Activated naive CD4-positive, alpha-beta T cell treated with anti-CD3 and anti-CD28 coated beads, Interleukin-2, amount 10 ng/mL, durations not matched to agents 7 days and 5 days (primary cell): ENCODE data around the gene AATK.
A peak's percentile ranks its signal among the peaks of the same experiment; 100 is the strongest.

Source experiments
- CTCF ChIA-PET: fragments of 350-600 bp; sonication (Branson Sonifier 250); formaldehyde crosslinking; loops from one replicate; lab custom pipeline; 2021; ENCODE audit warnings: antibody characterized with exemption; lab: Charles Lee
- DNase-seq: peaks from one replicate; pipeline ENCODE4 v3.0.0-alpha.2; 2020
- H3K27ac Mint-ChIP-seq: one replicate; pipeline ENCODE4 v1.8.0; 2021; ENCODE audit warnings: mild to moderate bottlenecking, moderate library complexity, mixed read lengths
- H3K27me3 Mint-ChIP-seq: one replicate; pipeline ENCODE4 v1.8.0; 2021; ENCODE audit warnings: mild to moderate bottlenecking, mixed read lengths
- H3K36me3 Mint-ChIP-seq: one replicate; pipeline ENCODE4 v1.8.0; 2021; ENCODE audit warnings: mixed read lengths
- H3K4me1 Mint-ChIP-seq: one replicate; pipeline ENCODE4 v1.8.0; 2021; ENCODE audit warnings: mixed read lengths
- H3K4me3 Mint-ChIP-seq: one replicate; pipeline ENCODE4 v1.8.0; 2021; ENCODE audit warnings: mild to moderate bottlenecking, moderate library complexity, mixed read lengths
- H3K9me3 Mint-ChIP-seq: one replicate; pipeline ENCODE4 v1.8.0; 2021; ENCODE audit warnings: mixed read lengths

AATK gene

DNA sequence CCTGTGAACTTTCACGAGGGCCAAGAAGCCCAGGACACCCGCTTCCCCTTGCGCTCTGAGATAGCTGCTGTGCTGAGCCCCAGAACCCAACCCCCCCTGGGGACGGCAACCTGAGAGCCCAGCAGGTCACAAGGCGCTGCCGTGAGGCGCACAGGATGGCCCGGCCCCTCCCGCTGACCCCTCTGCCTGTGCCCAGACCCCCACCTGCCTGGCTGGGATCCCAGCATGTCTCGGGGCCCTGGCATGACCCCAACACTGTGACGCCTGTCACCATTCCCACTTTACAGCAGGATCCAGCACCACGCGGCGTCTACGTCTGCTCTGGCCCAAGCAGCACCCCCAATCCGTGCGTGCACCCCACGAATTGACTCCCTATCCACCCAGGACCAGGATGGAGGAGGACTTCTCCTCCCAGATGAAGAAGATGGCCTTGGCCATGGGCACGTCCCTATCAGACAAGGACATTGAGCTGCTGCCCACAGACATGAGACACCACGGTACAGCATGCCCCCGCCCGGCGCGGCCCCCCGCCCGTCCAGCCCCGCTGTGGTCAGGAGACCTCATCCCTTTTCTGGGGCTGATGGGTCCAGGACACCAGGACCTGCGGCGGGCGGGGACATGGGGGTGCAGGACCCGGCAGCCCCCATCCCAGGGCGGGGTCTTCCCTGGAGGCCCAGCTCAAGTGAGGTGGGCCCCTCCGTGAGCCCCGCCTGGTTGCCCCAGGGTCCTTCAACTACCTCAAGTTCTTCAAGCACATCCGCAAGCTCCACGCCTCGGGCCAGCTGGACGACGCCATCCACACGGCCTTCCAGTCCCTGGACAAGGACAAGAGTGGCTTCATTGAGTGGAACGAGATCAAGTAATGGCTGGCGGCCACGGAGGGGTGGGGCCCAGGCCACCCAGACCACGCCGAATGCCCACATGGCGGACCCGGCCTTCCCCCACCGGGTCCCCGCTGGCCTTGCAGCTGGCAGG, 15.1 kb upstream of the AATK start:
- Mint-ChIP-seq H3K4me3 (no peak overlapping the region), H3K27me3 (peaks cover 11% of the 10 kb centered on the region), H3K36me3 (no peaks in the 10 kb centered on the region), H3K27ac (no peak overlapping the region), H3K9me3 (no peaks in the 10 kb centered on the region), H3K4me1 (no peaks in the 10 kb centered on the region)
- no peak for DNase-seq
- CTCF ChIA-PET, result no interaction called here

DNA sequence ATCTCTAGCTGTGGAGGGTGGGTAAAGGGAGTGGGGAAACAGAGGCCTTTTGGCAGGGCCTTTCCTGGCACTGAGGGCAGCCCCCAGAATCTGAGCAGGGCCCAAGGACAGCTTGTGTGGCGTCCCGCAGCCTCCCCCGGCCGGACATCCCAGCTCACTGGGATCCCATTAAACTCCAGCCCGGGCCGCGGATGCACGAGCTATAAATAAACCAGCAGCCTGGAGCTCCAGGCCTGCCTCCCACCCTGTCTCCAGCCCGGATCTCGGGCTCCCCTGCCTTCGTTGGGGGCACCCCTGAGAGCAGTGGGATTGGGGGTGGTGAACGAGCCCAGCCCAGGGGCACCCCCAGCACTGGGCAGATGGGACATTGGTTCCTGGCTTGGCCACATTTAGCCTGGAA, 13.8 kb upstream of the AATK start:
- Mint-ChIP-seq H3K27me3 (peaks cover 11% of the 10 kb centered on the region), H3K4me1 (no peaks in the 10 kb centered on the region), H3K4me3 (no peak overlapping the region), H3K27ac (no peak overlapping the region), H3K9me3 (no peaks in the 10 kb centered on the region), H3K36me3 (no peaks in the 10 kb centered on the region)
- no peak for DNase-seq
- CTCF ChIA-PET, result no interaction called here

GRCh38 chr17:81179220-81179619, 13.2 kb upstream of the AATK start:
- no peak overlapping the region for H3K27ac Mint-ChIP-seq
- no peaks in the 10 kb centered on the region for H3K9me3 Mint-ChIP-seq
- no peaks in the 10 kb centered on the region for H3K36me3 Mint-ChIP-seq
- no peak for DNase-seq
- no peaks in the 10 kb centered on the region for H3K4me1 Mint-ChIP-seq
- no peak overlapping the region for H3K4me3 Mint-ChIP-seq
- CTCF ChIA-PET, result no interaction called here
- H3K27me3 Mint-ChIP-seq, result peaks cover 10% of the 10 kb centered on the region

- H3K27me3 Mint-ChIP-seq, result peaks cover 11% of the 10 kb centered on the region
- H3K4me3 Mint-ChIP-seq, result no peak overlapping the region
- no peaks in the 10 kb centered on the region for H3K9me3 Mint-ChIP-seq
- DNase-seq, result no peak
- CTCF ChIA-PET, result no interaction called here
- H3K4me1 Mint-ChIP-seq, result no peaks in the 10 kb centered on the region
- no peak overlapping the region for H3K27ac Mint-ChIP-seq
- H3K36me3 Mint-ChIP-seq, result no peaks in the 10 kb centered on the region
Measured at GRCh38 chr17:81178136-81179091, 12.4 kb upstream of the AATK start.

- no peak for DNase-seq
- Mint-ChIP-seq H3K27me3 (peaks cover 6% of the 10 kb centered on the region), H3K36me3 (no peaks in the 10 kb centered on the region), H3K4me1 (no peaks in the 10 kb centered on the region), H3K9me3 (no peaks in the 10 kb centered on the region), H3K4me3 (no peak overlapping the region), H3K27ac (no peak overlapping the region)
- CTCF ChIA-PET, result no interaction called here
Measured at GRCh38 chr17:81176666-81177065, 10.6 kb upstream of the AATK start.

DNA sequence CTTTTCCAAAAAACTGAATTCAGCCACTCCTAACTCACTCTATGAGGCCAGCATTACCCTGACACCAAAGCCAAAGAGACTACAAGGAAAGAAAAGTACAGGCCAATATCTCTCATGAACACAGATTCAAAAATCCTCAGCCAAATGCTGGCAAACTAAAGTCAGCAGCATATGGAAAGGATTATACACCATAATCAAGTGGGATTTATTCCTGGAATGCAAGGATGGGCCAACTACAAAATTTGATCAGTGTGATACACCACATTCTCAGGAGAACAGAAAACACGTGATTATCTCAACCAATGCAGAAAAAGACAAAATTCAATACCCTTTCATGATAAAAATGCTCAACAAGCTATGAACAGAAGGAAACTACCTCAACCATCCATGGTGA, 7.7 kb upstream of the AATK start:
- no peaks in the 10 kb centered on the region for H3K9me3 Mint-ChIP-seq
- H3K36me3 Mint-ChIP-seq, result no peaks in the 10 kb centered on the region
- DNase-seq, result no peak
- CTCF ChIA-PET, result no interaction called here
- no peak overlapping the region for H3K4me3 Mint-ChIP-seq
- H3K27me3 Mint-ChIP-seq, result peaks cover 6% of the 10 kb centered on the region
- H3K27ac Mint-ChIP-seq, result peak overlapping the region; percentile 11
- H3K4me1 Mint-ChIP-seq, result no peaks in the 10 kb centered on the region

DNA sequence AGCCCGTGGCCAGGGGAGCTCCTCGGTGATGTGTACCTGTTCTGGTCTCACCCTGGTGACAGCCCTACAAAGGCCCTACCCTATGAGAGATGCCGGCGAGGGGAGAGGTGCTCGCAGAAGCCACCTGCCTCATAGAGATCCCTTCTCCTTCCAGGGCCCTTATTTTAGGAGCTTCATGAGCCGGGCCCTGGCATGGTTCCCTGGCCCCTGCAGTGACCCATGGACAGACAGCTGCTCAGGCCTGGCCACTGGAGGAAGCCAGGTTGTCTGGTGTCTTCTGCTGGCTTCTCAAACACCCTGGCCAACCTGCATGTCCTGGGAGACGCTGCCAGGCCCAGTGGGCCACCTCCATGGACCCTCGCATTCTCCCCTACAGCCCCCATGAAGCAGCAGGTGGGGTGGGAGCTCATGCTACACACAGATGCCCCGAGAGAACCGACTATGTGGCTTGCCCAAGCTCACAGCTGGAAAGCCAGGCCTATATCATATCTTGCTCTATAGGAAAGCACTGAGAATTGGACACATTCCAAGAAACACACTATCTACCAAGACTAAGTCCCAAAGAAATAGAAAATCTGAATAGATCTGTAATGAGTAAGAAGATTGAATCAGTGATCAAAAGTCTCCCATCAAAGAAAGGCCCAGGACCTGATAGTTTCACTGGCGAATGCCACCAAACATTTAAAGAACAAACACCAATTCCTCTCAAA, 7.2 kb upstream of the AATK start:
- Mint-ChIP-seq H3K4me3 (no peak overlapping the region), H3K4me1 (no peaks in the 10 kb centered on the region), H3K9me3 (no peaks in the 10 kb centered on the region), H3K36me3 (no peaks in the 10 kb centered on the region), H3K27me3 (peaks cover 6% of the 10 kb centered on the region), H3K27ac (peak overlapping the region; percentile 11)
- CTCF ChIA-PET, result no interaction called here
- no peak for DNase-seq

- Mint-ChIP-seq H3K4me3 (no peak overlapping the region), H3K9me3 (no peaks in the 10 kb centered on the region), H3K36me3 (no peaks in the 10 kb centered on the region), H3K27me3 (peaks cover 6% of the 10 kb centered on the region), H3K27ac (no peak overlapping the region), H3K4me1 (no peaks in the 10 kb centered on the region)
- no peak for DNase-seq
- CTCF ChIA-PET, result no interaction called here
Measured at GRCh38 chr17:81171941-81172340, 5.9 kb upstream of the AATK start.

DNA sequence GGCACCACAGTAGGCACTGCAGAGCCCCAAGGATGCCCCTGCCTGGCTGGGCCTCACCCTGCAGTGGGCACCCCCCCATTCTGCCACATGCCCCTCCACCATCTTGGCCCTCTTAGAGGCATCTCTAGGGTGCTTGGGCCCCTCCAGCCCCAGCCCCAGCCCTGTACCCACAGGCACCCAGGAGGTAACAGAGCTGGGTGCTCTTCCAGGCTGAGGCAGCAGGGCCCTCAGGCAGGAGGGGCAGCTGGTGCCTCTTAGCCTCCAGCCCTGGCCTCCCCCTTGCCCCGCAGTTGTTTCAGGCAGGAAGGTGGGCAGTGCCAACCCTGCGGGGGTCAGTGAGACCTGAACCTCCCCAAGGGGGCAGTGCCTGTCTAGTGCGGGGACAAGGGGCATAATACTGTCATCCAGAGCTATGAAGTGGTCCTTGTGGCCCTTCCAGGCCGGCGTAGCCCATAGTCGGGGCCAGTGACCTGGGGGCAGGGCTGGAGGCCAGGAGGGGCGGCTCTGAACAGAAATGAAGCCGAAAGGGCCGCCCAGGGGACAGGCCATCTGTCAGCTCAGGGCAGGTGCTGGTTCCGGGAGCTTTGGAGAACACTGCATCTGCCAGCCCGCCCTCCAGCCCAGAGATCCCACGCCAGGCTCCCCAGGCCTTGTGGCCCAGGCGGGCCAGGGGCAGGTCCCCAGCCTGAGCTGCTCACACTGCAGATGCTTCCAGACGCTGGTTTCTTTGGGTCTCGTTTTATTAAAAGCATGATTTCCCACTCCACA, 4.9 kb upstream of the AATK start:
- no peaks in the 10 kb centered on the region for H3K9me3 Mint-ChIP-seq
- CTCF ChIA-PET, result no interaction called here
- H3K4me3 Mint-ChIP-seq, result no peak overlapping the region
- H3K27ac Mint-ChIP-seq, result no peak overlapping the region
- no peak for DNase-seq
- H3K4me1 Mint-ChIP-seq, result no peaks in the 10 kb centered on the region
- no peaks in the 10 kb centered on the region for H3K36me3 Mint-ChIP-seq
- H3K27me3 Mint-ChIP-seq, result peaks cover 6% of the 10 kb centered on the region

DNA sequence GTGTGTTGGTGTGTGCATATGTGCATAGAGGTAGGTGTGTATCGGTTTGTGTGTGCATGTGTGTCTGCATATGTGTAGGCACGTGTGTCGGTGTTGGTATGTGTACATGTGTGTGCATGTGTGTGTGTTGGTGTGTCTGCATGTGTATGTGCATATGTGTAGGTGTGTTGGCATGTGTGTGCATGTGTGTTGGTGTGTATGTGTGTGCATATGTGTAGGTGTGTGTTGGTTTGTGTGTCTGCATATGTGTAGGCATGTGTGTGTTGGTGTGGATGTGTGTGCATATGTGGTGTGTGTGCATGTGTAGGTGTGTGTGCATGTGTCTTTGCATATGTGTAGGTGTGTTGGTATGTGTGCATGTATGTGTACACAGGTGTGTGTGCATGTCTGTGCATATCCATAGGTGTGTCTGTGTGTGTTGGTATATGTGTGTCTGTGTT, 3.9 kb upstream of the AATK start:
- H3K9me3 Mint-ChIP-seq, result no peaks in the 10 kb centered on the region
- no peak overlapping the region for H3K4me3 Mint-ChIP-seq
- H3K27me3 Mint-ChIP-seq, result peaks cover 16% of the 10 kb centered on the region
- DNase-seq, result no peak
- CTCF ChIA-PET, result no interaction called here
- H3K4me1 Mint-ChIP-seq, result no peaks in the 10 kb centered on the region
- no peaks in the 10 kb centered on the region for H3K36me3 Mint-ChIP-seq
- H3K27ac Mint-ChIP-seq, result no peak overlapping the region

DNA sequence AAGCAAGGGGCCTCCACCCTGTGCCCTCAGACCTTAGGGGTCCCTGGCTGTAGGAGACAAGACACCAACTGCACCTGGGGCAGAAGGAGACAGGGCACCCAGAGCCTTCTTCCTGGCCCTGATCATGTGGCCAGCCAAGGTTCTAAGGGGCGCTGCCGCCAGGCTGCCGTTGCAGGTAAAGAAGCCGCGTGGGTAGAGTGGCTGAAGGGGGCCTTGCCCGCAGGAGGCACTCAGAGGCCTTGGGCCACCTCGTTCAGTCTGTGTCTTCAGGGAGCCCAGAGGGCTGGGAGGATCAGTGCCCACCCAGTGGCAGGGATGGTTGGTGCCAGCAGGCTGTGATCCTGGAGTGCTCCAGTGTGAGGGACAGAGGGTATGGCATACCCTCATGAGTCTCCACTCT, 1.6 kb upstream of the AATK start:
- H3K27ac Mint-ChIP-seq, result no peak overlapping the region
- CTCF ChIA-PET, result no interaction called here
- DNase-seq, result no peak
- H3K4me3 Mint-ChIP-seq, result no peak overlapping the region
- peaks cover 32% of the 10 kb centered on the region for H3K27me3 Mint-ChIP-seq
- H3K9me3 Mint-ChIP-seq, result no peaks in the 10 kb centered on the region
- H3K36me3 Mint-ChIP-seq, result no peaks in the 10 kb centered on the region
- no peaks in the 10 kb centered on the region for H3K4me1 Mint-ChIP-seq

GRCh38 chr17:81167194-81167524, 1.1 kb upstream of the AATK start:
- peaks cover 35% of the 10 kb centered on the region for H3K27me3 Mint-ChIP-seq
- DNase-seq, result no peak
- H3K4me3 Mint-ChIP-seq, result no peak overlapping the region
- H3K36me3 Mint-ChIP-seq, result no peaks in the 10 kb centered on the region
- H3K9me3 Mint-ChIP-seq, result no peaks in the 10 kb centered on the region
- no peak overlapping the region for H3K27ac Mint-ChIP-seq
- CTCF ChIA-PET, result no interaction called here
- H3K4me1 Mint-ChIP-seq, result no peaks in the 10 kb centered on the region

GRCh38 chr17:81165246-81166032, 582 bp downstream of the AATK start, which contains the start of gene PVALEF:
Gene PVALEF, plus strand, starts transcription at chr17:81165507. Its CDS starts 15,720 bp downstream, at chr17:81181227.
- CTCF ChIA-PET, result no interaction called here
- Mint-ChIP-seq H3K27me3 (peaks cover 46% of the 10 kb centered on the region), H3K4me3 (no peak within 1 kb of the TSS)

More at GRCh38 chr17:81165246-81166032, 582 bp downstream of the AATK start, which contains the start of gene PVALEF:
- DNase-seq, result no peak
- Mint-ChIP-seq H3K9me3 (no peaks in the 10 kb centered on the region), H3K4me1 (peaks cover 2% of the 10 kb centered on the region), H3K27ac (no peak within 1 kb of the TSS), H3K36me3 (no peaks in the 10 kb centered on the region)
